Retina (tissue), 1 donor: ENCODE results near the gene TBC1D17.

Experiments used
- DNase-seq: peaks from one replicate; pipeline ENCODE4 v3.0.0-alpha.2; 2016

TBC1D17 gene

GRCh38 chr19:49862391-49863253 is 14.9 kb upstream of the TBC1D17 start:
- DNase-seq, result no peak

- no peak for DNase-seq
These were observed 14.1 kb upstream of the TBC1D17 start for GRCh38 chr19:49863254-49863934.

- DNase-seq, result no peak
These were observed 13.6 kb upstream of the TBC1D17 start for GRCh38 chr19:49863935-49864320.

- DNase-seq, result no peak
These were observed 12.6 kb upstream of the TBC1D17 start for GRCh38 chr19:49864890-49865289.

- peak; percentile 99 for DNase-seq
These were observed 10.3 kb upstream of the TBC1D17 start, which contains the start of gene PNKP for GRCh38 chr19:49866933-49867782. TSS of gene PNKP (minus strand) at chr19:49867576. CDS start at chr19:49867204, 372 bp downstream.

- DNase-seq, result no peak
These were observed 8.5 kb upstream of the TBC1D17 start for GRCh38 chr19:49869009-49869483.

GRCh38 chr19:49869484-49870308 is 7.8 kb upstream of the TBC1D17 start:
- peak; percentile 99 for DNase-seq

- no peak for DNase-seq
These were observed 7.1 kb upstream of the TBC1D17 start for GRCh38 chr19:49870309-49870901.

- no peak for DNase-seq
These were observed 6.0 kb upstream of the TBC1D17 start for GRCh38 chr19:49871349-49871985.

GRCh38 chr19:49872245-49873128 is 5.0 kb upstream of the TBC1D17 start:
- DNase-seq, result no peak

GRCh38 chr19:49873129-49873521 is 4.4 kb upstream of the TBC1D17 start:
- no peak for DNase-seq

GRCh38 chr19:49873834-49874233 is 3.7 kb upstream of the TBC1D17 start:
- no peak for DNase-seq

GRCh38 chr19:49874503-49875157 is 2.9 kb upstream of the TBC1D17 start:
- DNase-seq, result no peak

- no peak for DNase-seq
These were observed 2.3 kb upstream of the TBC1D17 start for GRCh38 chr19:49875177-49875576.

- DNase-seq, result peak; percentile 92
These were observed 1.6 kb upstream of the TBC1D17 start for GRCh38 chr19:49875857-49876421.

GRCh38 chr19:49876422-49877019 is 981 bp upstream of the TBC1D17 start:
- peak; percentile 100 for DNase-seq

GRCh38 chr19:49877879-49878743 is 609 bp downstream of the TBC1D17 start:
- DNase-seq, result no peak

- DNase-seq, result no peak
These were observed 1.2 kb downstream of the TBC1D17 start for GRCh38 chr19:49878744-49879070.
